HG03064 (cell line): ENCODE data around the gene TULP4.
A peak's percentile ranks its signal among the peaks of the same experiment; 100 is the strongest.
"Not testable (repeated sequence)": the region's sequence is repeated elsewhere in the genome, so short reads cannot be mapped to it uniquely, and the experiment has no call there.

Experiments used
- ATAC-seq: cut with Tn5 transposase; IDR thresholded peaks from one replicate; pipeline ENCODE4 v1.9.1; 2021; ENCODE audit warnings: low read depth; ENCODE audit not compliant: unreplicated experiment

The TULP4 gene

GRCh38 chr6:158457616-158458278 is 145.5 kb downstream of the TULP4 start:
- ATAC-seq: no peak

- ATAC-seq: no peak
Observed at GRCh38 chr6:158459726-158460125, 147.5 kb downstream of the TULP4 start.

GRCh38 chr6:158460602-158461169 is 148.4 kb downstream of the TULP4 start:
- no peak for ATAC-seq

- no peak for ATAC-seq
Observed at GRCh38 chr6:158461954-158462353, 149.7 kb downstream of the TULP4 start.

GRCh38 chr6:158464483-158464882 is 152.2 kb downstream of the TULP4 start:
- no peak for ATAC-seq

- ATAC-seq: no peak
Observed at GRCh38 chr6:158465257-158465656, 153.0 kb downstream of the TULP4 start.

- no peak for ATAC-seq
Observed at GRCh38 chr6:158465747-158466146, 153.5 kb downstream of the TULP4 start.

- no peak for ATAC-seq
Observed at GRCh38 chr6:158467923-158468322, 155.7 kb downstream of the TULP4 start.

GRCh38 chr6:158468666-158469065 is 156.4 kb downstream of the TULP4 start:
- no peak for ATAC-seq

GRCh38 chr6:158470023-158470422 is 157.8 kb downstream of the TULP4 start:
- not testable (repeated sequence) for ATAC-seq

GRCh38 chr6:158471339-158471738 is 159.1 kb downstream of the TULP4 start:
- no peak for ATAC-seq

- no peak for ATAC-seq
Observed at GRCh38 chr6:158472447-158472846, 160.2 kb downstream of the TULP4 start.

GRCh38 chr6:158474961-158475343 is 162.7 kb downstream of the TULP4 start:
- no peak for ATAC-seq

- peak; percentile 77 for ATAC-seq
Observed at GRCh38 chr6:158475344-158476302, 163.4 kb downstream of the TULP4 start.

- peak; percentile 7 for ATAC-seq
Observed at GRCh38 chr6:158476389-158476788, 164.1 kb downstream of the TULP4 start.

GRCh38 chr6:158477722-158478121 is 165.5 kb downstream of the TULP4 start:
- not testable (repeated sequence) for ATAC-seq

- no peak for ATAC-seq
Observed at GRCh38 chr6:158480989-158481388, 168.7 kb downstream of the TULP4 start.

GRCh38 chr6:158481690-158482473 is 169.6 kb downstream of the TULP4 start:
- no peak for ATAC-seq

GRCh38 chr6:158485431-158485830 is 173.2 kb downstream of the TULP4 start:
- no peak for ATAC-seq

GRCh38 chr6:158487495-158487894 is 175.2 kb downstream of the TULP4 start:
- ATAC-seq: no peak

GRCh38 chr6:158488065-158488464 is 175.8 kb downstream of the TULP4 start:
- no peak for ATAC-seq
